Measurements from ENCODE around the gene KCNMA1.

The KCNMA1 gene

GRCh38 chr10:77678146-77678545 lies 40.5 kb upstream of the KCNMA1 start:
- Histone ChIP-seq H3K36me3 (ENCODE audit: control insufficient read depth, insufficient read depth, low read length) (no peaks in the 10 kb centered on the region), H3K4me3 (ENCODE audit: insufficient read depth, low read depth, low read length, poor library complexity, severe bottlenecking) (no peak overlapping the region), H3K9me3 (ENCODE audit: control insufficient read depth, low read length) (no peaks in the 10 kb centered on the region), H3K27me3 (replicated peaks; ENCODE audit: control insufficient read depth, insufficient read depth, low read length, poor library complexity, severe bottlenecking) (no peaks in the 10 kb centered on the region), H3K4me1 (ENCODE audit: control insufficient read depth, insufficient read depth, low read length, poor library complexity, severe bottlenecking) (no peaks in the 10 kb centered on the region), H3K27ac (ENCODE audit: insufficient read depth, low read length, poor library complexity, severe bottlenecking) (no peak overlapping the region)
- DNase-seq, result no peak

- H3K27me3 ChIP-seq (replicated peaks; ENCODE audit: control insufficient read depth, insufficient read depth, low read length, poor library complexity, severe bottlenecking), result no peaks in the 10 kb centered on the region
- no peaks in the 10 kb centered on the region for H3K9me3 ChIP-seq (ENCODE audit: control insufficient read depth, low read length)
- no peak overlapping the region for H3K27ac ChIP-seq (ENCODE audit: insufficient read depth, low read length, poor library complexity, severe bottlenecking)
- no peak for DNase-seq
- no peaks in the 10 kb centered on the region for H3K36me3 ChIP-seq (ENCODE audit: control insufficient read depth, insufficient read depth, low read length)
- no peak overlapping the region for H3K4me3 ChIP-seq (ENCODE audit: insufficient read depth, low read depth, low read length, poor library complexity, severe bottlenecking)
- no peaks in the 10 kb centered on the region for H3K4me1 ChIP-seq (ENCODE audit: control insufficient read depth, insufficient read depth, low read length, poor library complexity, severe bottlenecking)
These were observed 37.7 kb upstream of the KCNMA1 start for GRCh38 chr10:77675347-77675746.

GRCh38 chr10:77673515-77674140 lies 36.0 kb upstream of the KCNMA1 start:
- no peak for DNase-seq
- Histone ChIP-seq H3K27me3 (replicated peaks; ENCODE audit: control insufficient read depth, insufficient read depth, low read length, poor library complexity, severe bottlenecking) (no peaks in the 10 kb centered on the region), H3K9me3 (ENCODE audit: control insufficient read depth, low read length) (no peaks in the 10 kb centered on the region)

GRCh38 chr10:77673101-77673500 lies 35.5 kb upstream of the KCNMA1 start:
- Histone ChIP-seq H3K4me3 (ENCODE audit: insufficient read depth, low read depth, low read length, poor library complexity, severe bottlenecking) (no peak overlapping the region), H3K36me3 (ENCODE audit: control insufficient read depth, insufficient read depth, low read length) (no peaks in the 10 kb centered on the region), H3K27ac (ENCODE audit: insufficient read depth, low read length, poor library complexity, severe bottlenecking) (no peak overlapping the region), H3K4me1 (ENCODE audit: control insufficient read depth, insufficient read depth, low read length, poor library complexity, severe bottlenecking) (no peaks in the 10 kb centered on the region), H3K27me3 (replicated peaks; ENCODE audit: control insufficient read depth, insufficient read depth, low read length, poor library complexity, severe bottlenecking) (no peaks in the 10 kb centered on the region), H3K9me3 (ENCODE audit: control insufficient read depth, low read length) (no peaks in the 10 kb centered on the region)
- no peak for DNase-seq

More at GRCh38 chr10:77673515-77674140, 36.0 kb upstream of the KCNMA1 start:
- Histone ChIP-seq H3K36me3 (ENCODE audit: control insufficient read depth, insufficient read depth, low read length) (no peaks in the 10 kb centered on the region), H3K27ac (ENCODE audit: insufficient read depth, low read length, poor library complexity, severe bottlenecking) (no peak overlapping the region), H3K4me1 (ENCODE audit: control insufficient read depth, insufficient read depth, low read length, poor library complexity, severe bottlenecking) (no peaks in the 10 kb centered on the region), H3K4me3 (ENCODE audit: insufficient read depth, low read depth, low read length, poor library complexity, severe bottlenecking) (no peak overlapping the region)

- no peaks in the 10 kb centered on the region for H3K4me1 ChIP-seq (ENCODE audit: control insufficient read depth, insufficient read depth, low read length, poor library complexity, severe bottlenecking)
- no peaks in the 10 kb centered on the region for H3K27me3 ChIP-seq (replicated peaks; ENCODE audit: control insufficient read depth, insufficient read depth, low read length, poor library complexity, severe bottlenecking)
These were observed 34.1 kb upstream of the KCNMA1 start for GRCh38 chr10:77671594-77672252.

GRCh38 chr10:77670817-77671443 lies 33.3 kb upstream of the KCNMA1 start:
- Histone ChIP-seq H3K27me3 (replicated peaks; ENCODE audit: control insufficient read depth, insufficient read depth, low read length, poor library complexity, severe bottlenecking) (no peaks in the 10 kb centered on the region), H3K4me3 (ENCODE audit: insufficient read depth, low read depth, low read length, poor library complexity, severe bottlenecking) (no peak overlapping the region), H3K36me3 (ENCODE audit: control insufficient read depth, insufficient read depth, low read length) (no peaks in the 10 kb centered on the region)

More at GRCh38 chr10:77671594-77672252, 34.1 kb upstream of the KCNMA1 start:
- Histone ChIP-seq H3K9me3 (ENCODE audit: control insufficient read depth, low read length) (no peaks in the 10 kb centered on the region), H3K36me3 (ENCODE audit: control insufficient read depth, insufficient read depth, low read length) (no peaks in the 10 kb centered on the region), H3K27ac (ENCODE audit: insufficient read depth, low read length, poor library complexity, severe bottlenecking) (no peak overlapping the region), H3K4me3 (ENCODE audit: insufficient read depth, low read depth, low read length, poor library complexity, severe bottlenecking) (no peak overlapping the region)
- no peak for DNase-seq

GRCh38 chr10:77669892-77670291 lies 32.3 kb upstream of the KCNMA1 start:
- no peak for DNase-seq
- Histone ChIP-seq H3K27me3 (replicated peaks; ENCODE audit: control insufficient read depth, insufficient read depth, low read length, poor library complexity, severe bottlenecking) (no peaks in the 10 kb centered on the region), H3K4me3 (ENCODE audit: insufficient read depth, low read depth, low read length, poor library complexity, severe bottlenecking) (no peak overlapping the region), H3K9me3 (ENCODE audit: control insufficient read depth, low read length) (no peaks in the 10 kb centered on the region), H3K36me3 (ENCODE audit: control insufficient read depth, insufficient read depth, low read length) (no peaks in the 10 kb centered on the region), H3K27ac (ENCODE audit: insufficient read depth, low read length, poor library complexity, severe bottlenecking) (no peak overlapping the region), H3K4me1 (ENCODE audit: control insufficient read depth, insufficient read depth, low read length, poor library complexity, severe bottlenecking) (no peaks in the 10 kb centered on the region)

More at GRCh38 chr10:77670817-77671443, 33.3 kb upstream of the KCNMA1 start:
- no peak for DNase-seq
- no peaks in the 10 kb centered on the region for H3K9me3 ChIP-seq (ENCODE audit: control insufficient read depth, low read length)
- no peaks in the 10 kb centered on the region for H3K4me1 ChIP-seq (ENCODE audit: control insufficient read depth, insufficient read depth, low read length, poor library complexity, severe bottlenecking)
- H3K27ac ChIP-seq (ENCODE audit: insufficient read depth, low read length, poor library complexity, severe bottlenecking), result no peak overlapping the region

- DNase-seq, result no peak
- Histone ChIP-seq H3K27me3 (replicated peaks; ENCODE audit: control insufficient read depth, insufficient read depth, low read length, poor library complexity, severe bottlenecking) (no peaks in the 10 kb centered on the region), H3K4me1 (ENCODE audit: control insufficient read depth, insufficient read depth, low read length, poor library complexity, severe bottlenecking) (no peaks in the 10 kb centered on the region), H3K4me3 (ENCODE audit: insufficient read depth, low read depth, low read length, poor library complexity, severe bottlenecking) (no peak overlapping the region), H3K36me3 (ENCODE audit: control insufficient read depth, insufficient read depth, low read length) (no peaks in the 10 kb centered on the region), H3K9me3 (ENCODE audit: control insufficient read depth, low read length) (no peaks in the 10 kb centered on the region), H3K27ac (ENCODE audit: insufficient read depth, low read length, poor library complexity, severe bottlenecking) (no peak overlapping the region)
These were observed 30.1 kb upstream of the KCNMA1 start for GRCh38 chr10:77667426-77668324.

GRCh38 chr10:77666821-77667220 lies 29.2 kb upstream of the KCNMA1 start:
- no peaks in the 10 kb centered on the region for H3K27me3 ChIP-seq (replicated peaks; ENCODE audit: control insufficient read depth, insufficient read depth, low read length, poor library complexity, severe bottlenecking)
- no peaks in the 10 kb centered on the region for H3K4me1 ChIP-seq (ENCODE audit: control insufficient read depth, insufficient read depth, low read length, poor library complexity, severe bottlenecking)
- H3K27ac ChIP-seq (ENCODE audit: insufficient read depth, low read length, poor library complexity, severe bottlenecking), result no peak overlapping the region
- no peak overlapping the region for H3K4me3 ChIP-seq (ENCODE audit: insufficient read depth, low read depth, low read length, poor library complexity, severe bottlenecking)
- DNase-seq, result no peak
- no peaks in the 10 kb centered on the region for H3K36me3 ChIP-seq (ENCODE audit: control insufficient read depth, insufficient read depth, low read length)
- no peaks in the 10 kb centered on the region for H3K9me3 ChIP-seq (ENCODE audit: control insufficient read depth, low read length)

Measured in effector memory CD4-positive, alpha-beta T cell (primary cell).